Ecto neural progenitor cell (in vitro differentiated cells): Measurements from ENCODE around the gene PSTK.

ENCODE experiments used
- DNase-seq: peaks from one replicate; pipeline ENCODE4 v3.0.0-alpha.2; 2018; ENCODE audit warnings: low spot score

Gene PSTK

GRCh38 chr10:122992031-122992585, 11.9 kb downstream of the PSTK start:
- DNase-seq: no peak

DNA sequence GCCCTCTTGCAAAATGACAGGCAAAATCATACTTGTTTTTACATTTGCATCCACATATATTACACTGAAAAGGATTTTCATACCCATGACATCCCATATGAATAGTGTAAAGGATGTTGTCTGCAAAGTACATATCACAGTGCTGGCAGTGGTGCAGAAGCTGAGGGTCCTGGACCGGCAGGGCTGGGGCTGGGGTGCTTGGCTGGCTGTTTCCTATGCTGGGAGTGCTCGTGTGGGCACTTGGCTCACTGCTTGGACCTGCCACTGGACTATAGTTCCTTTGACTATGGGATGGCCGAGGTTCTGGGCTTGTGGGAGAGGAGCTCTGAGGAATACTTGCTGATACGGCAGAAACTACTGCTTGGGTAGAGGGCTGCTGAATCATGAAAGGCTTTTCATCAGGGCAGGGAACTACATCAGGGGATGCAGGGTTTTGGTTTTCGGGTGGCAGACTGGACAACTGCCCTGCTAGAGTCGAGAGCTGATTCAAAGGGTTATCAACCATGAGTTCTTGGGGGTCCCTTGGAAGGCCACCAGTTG, 13.7 kb downstream of the PSTK start:
- DNase-seq: no peak

GRCh38 chr10:122995936-122996335, 15.7 kb downstream of the PSTK start:
- no peak for DNase-seq

GRCh38 chr10:122997864-122998263, 17.7 kb downstream of the PSTK start:
- no peak for DNase-seq

GRCh38 chr10:122998360-122998917, 18.2 kb downstream of the PSTK start:
- no peak for DNase-seq

- no peak for DNase-seq
Observed at GRCh38 chr10:122998934-122999333, 18.7 kb downstream of the PSTK start.

DNA sequence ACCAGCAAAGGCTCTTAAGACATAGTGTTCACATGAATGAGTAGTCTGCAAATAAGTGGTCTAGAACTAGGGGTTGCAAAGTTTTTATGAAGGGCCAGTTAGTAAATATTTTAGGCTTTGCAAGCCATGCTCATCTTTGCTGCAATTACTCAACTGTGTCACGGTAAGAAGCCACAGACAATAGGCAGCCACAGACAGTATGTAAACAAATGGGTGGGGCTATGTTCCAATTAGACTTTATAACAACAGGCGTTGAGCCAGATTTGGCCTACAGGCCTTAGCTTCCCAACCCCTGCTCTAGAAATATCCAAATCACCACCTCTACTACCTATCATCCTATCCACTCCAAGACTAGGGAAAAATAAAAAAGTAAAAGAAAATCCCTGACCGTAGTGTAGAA, 19.1 kb downstream of the PSTK start:
- no peak for DNase-seq

DNA sequence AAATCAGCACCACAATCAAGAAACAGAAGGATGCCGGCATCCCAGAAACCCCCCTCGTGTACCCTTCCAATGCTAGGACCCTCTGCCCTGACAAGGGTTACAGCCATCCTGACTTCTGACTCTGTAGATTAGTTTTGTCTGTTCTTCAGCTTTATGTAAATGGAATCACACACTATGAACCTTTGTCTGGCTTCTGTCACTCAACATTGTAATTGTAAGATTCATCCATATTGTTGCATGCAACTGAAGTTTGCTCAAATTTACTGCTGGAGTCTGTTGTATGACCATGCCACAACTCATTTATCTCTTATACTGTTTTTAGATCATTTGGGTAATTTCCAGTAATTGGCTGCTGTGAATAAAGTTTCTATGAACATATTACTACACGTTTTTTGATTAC, 20.0 kb downstream of the PSTK start:
- no peak for DNase-seq

- DNase-seq: no peak
Observed at GRCh38 chr10:123001370-123001769, 21.2 kb downstream of the PSTK start.

GRCh38 chr10:123004298-123004697, 24.1 kb downstream of the PSTK start:
- no peak for DNase-seq

DNA sequence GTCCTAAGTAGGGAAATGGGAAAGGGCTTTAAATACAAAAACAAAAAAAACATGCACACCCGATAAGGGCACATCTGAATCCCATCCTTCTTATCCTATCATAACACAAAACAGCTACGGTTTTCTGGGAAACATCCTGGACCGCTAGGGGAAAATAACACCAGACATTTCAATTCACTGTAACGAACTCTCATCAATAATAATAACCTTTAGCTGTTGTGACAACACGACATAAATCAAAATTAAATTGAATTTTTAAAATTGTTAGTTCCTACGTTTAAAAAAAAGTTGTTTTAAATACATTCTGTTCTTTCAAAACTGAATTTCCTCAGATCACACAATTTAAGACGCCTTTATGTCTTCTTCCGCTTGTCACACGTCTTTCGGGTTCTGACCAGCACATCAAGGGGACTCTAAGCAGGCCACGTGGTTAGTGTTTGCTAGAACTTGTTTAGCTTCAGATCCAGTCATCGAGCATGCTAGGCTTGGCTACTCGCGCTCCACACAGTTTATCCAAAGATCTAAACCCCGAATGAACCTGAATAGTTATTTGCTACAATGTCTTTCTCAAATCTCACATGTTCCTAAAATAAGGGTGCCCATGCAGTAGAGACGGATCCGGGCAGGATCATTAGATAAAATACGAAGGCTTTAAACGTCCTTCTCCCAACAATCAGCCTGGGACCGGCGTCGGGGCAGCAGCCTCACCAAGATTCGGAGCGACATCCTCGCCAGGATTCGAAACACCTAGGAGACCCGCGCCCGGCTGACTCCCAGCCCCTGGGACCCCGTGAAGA, 27.6 kb downstream of the PSTK start:
- DNase-seq: no peak

- peak; percentile 94 for DNase-seq
Observed at GRCh38 chr10:123008355-123009104, 28.3 kb downstream of the PSTK start, which contains the start of the genes ACADSB and IKZF5. Gene ACADSB (plus strand): TSS chr10:123009006. CDS start chr10:123009030, 24 bp downstream. Gene IKZF5 (minus strand): TSS chr10:123008795. CDS start chr10:122998625, 10,170 bp downstream.

DNA sequence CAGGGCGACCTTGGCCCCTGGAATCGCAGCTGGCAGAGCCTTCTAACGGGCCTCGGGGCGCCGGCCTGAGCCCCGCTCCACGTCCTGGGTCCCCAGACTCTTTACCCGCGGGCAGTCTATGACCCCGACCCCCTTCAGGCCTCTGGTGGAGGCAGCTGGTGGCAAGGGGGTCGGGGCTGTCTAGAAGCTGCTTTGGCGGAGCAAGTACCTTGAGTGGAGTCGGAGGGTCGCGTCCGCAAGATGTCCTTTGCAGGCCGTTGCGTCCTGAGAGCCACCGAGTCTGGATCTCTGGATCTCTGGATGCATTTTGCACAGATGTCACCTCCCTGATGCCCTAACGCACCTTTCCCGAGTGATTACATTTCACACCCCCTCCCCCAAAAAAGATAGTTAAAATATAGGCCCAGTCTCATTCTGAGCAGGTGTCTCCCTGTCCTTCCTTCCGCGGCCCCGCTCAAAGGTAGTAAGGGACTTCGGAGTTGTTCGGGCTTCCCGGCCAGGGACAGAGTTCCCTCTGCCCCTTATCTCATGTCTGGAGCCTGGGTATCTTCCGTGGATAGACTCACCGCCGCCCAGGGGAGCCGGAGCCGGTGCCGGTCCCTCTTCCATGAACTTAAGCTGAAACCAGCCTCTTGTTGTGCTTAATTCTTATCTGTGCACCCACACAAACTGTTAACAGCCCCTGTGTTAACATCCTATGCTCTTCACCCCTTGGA, 29.1 kb downstream of the PSTK start:
- DNase-seq: peak; percentile 54

- no peak for DNase-seq
Observed at GRCh38 chr10:123011987-123012386, 31.8 kb downstream of the PSTK start.

- no peak for DNase-seq
Observed at GRCh38 chr10:123013456-123014419, 33.5 kb downstream of the PSTK start.

GRCh38 chr10:123014772-123015171, 34.6 kb downstream of the PSTK start:
- DNase-seq: no peak

DNA sequence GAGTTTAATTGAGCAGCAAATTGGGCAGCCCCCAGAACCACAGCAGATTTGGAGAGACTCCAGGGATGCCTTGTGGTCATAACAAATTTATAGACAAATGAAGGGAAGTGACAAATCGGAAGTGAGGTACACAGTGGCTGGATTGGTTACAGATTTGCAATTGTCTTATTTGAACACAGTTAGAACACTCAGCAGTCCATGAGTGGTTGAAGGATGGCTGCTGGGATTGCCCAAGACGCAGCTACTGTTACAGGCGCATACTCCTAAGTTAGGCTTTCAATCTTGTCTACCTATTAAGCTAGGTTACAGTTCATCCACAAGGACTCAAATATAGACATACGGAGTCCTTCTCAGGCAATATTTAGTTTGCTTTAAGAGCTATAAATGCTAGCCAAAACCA, 36.0 kb downstream of the PSTK start:
- DNase-seq: no peak

- no peak for DNase-seq
Observed at GRCh38 chr10:123017421-123018165, 37.4 kb downstream of the PSTK start.

DNA sequence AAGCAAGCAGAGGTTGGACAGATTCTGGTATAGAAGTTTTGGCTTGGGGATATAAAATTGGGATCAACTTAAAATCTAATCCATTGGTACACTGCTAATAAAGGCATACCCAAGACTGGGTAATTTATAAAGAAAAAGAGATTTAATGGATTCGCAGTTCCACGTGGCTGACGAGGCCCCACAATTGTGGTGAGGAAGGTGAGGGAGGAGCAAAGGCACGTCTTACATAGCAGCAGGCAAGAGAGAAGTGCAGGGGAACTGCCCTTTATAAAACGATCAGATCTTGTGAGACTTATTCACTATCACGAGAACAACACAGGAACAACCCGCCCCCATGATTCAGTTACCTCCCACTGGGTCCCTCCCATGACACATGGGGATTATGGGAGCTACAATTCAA, 38.3 kb downstream of the PSTK start:
- no peak for DNase-seq

- DNase-seq: no peak
Observed at GRCh38 chr10:123019264-123019663, 39.1 kb downstream of the PSTK start.
